GM21619 (cell line): ENCODE results near the gene ADAMTS16.
A peak's percentile ranks its signal among the peaks of the same experiment; 100 is the strongest.

ENCODE experiments used
- ATAC-seq: cut with Tn5 transposase; IDR thresholded peaks from one replicate; pipeline ENCODE4 v1.9.1; 2021; ENCODE audit not compliant: unreplicated experiment

Gene ADAMTS16

GRCh38 chr5:5141339-5141599 is 1.1 kb downstream of the ADAMTS16 start:
- no peak for ATAC-seq

GRCh38 chr5:5141625-5142525 is 1.7 kb downstream of the ADAMTS16 start:
- peak; percentile 71 for ATAC-seq

GRCh38 chr5:5144441-5144840 is 4.3 kb downstream of the ADAMTS16 start:
- ATAC-seq: no peak

- ATAC-seq: no peak
Observed at GRCh38 chr5:5145651-5146529, 5.8 kb downstream of the ADAMTS16 start.

GRCh38 chr5:5146530-5147160 is 6.5 kb downstream of the ADAMTS16 start:
- ATAC-seq: no peak

- no peak for ATAC-seq
Observed at GRCh38 chr5:5149154-5149553, 9.0 kb downstream of the ADAMTS16 start.

GRCh38 chr5:5150667-5151066 is 10.5 kb downstream of the ADAMTS16 start:
- no peak for ATAC-seq

GRCh38 chr5:5154733-5155132 is 14.6 kb downstream of the ADAMTS16 start:
- no peak for ATAC-seq

- no peak for ATAC-seq
Observed at GRCh38 chr5:5155617-5156016, 15.5 kb downstream of the ADAMTS16 start.

- ATAC-seq: no peak
Observed at GRCh38 chr5:5156471-5157082, 16.4 kb downstream of the ADAMTS16 start.

- ATAC-seq: no peak
Observed at GRCh38 chr5:5158472-5158895, 18.4 kb downstream of the ADAMTS16 start.

- no peak for ATAC-seq
Observed at GRCh38 chr5:5159282-5160103, 19.4 kb downstream of the ADAMTS16 start.

GRCh38 chr5:5164163-5164562 is 24.0 kb downstream of the ADAMTS16 start:
- ATAC-seq: no peak

- no peak for ATAC-seq
Observed at GRCh38 chr5:5165541-5166002, 25.4 kb downstream of the ADAMTS16 start.

- ATAC-seq: no peak
Observed at GRCh38 chr5:5169466-5169865, 29.3 kb downstream of the ADAMTS16 start.

GRCh38 chr5:5178136-5178535 is 38.0 kb downstream of the ADAMTS16 start:
- ATAC-seq: no peak

- ATAC-seq: no peak
Observed at GRCh38 chr5:5178580-5178979, 38.5 kb downstream of the ADAMTS16 start.

GRCh38 chr5:5179079-5179478 is 38.9 kb downstream of the ADAMTS16 start:
- no peak for ATAC-seq

GRCh38 chr5:5179597-5179996 is 39.5 kb downstream of the ADAMTS16 start:
- no peak for ATAC-seq

- no peak for ATAC-seq
Observed at GRCh38 chr5:5181650-5182324, 41.7 kb downstream of the ADAMTS16 start.
